Stimulated activated CD8-positive, alpha-beta memory T cell treated with anti-CD3 and anti-CD28 coated beads, Interleukin-7, amount 100 ng/mL, for 24 hours (primary cell): Measurements from ENCODE around the gene ZNF397.
A peak's percentile ranks its signal among the peaks of the same experiment; 100 is the strongest.
"Not testable (repeated sequence)": the region's sequence is repeated elsewhere in the genome, so short reads cannot be mapped to it uniquely, and the experiment has no call there.

Experiments used
- DNase-seq: peaks from one replicate; pipeline ENCODE4 v3.0.0-alpha.2; 2020; ENCODE audit warnings: low read depth

ZNF397 gene

GRCh38 chr18:35240664-35241447 is at the start of gene ZNF397:
TSS of gene ZNF397 (plus strand) at chr18:35241034. CDS start at chr18:35242471, 1,437 bp downstream.
- DNase-seq, result peak; percentile 95

GRCh38 chr18:35191698-35192025 is 49.2 kb upstream of the ZNF397 start:
- DNase-seq, result no peak

GRCh38 chr18:35192415-35192814 is 48.4 kb upstream of the ZNF397 start:
- no peak for DNase-seq

DNA sequence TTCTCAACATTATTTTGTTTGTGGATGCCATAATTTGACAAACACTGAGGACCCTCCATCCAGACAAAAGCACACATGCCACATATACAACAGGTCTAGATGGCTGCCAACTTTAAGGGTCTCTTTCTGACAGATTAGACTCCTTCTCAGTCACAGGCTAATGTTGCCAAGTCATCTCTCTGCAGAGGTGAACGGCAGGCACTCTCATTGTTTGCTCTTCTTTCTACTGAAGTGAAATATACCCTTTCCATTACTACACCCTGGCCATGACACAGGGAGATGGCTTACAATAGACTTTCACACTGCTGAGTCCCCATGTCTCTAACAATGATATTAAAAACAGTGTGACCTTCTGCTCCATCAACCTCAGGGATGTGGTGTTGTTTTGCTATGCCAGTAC is 47.5 kb upstream of the ZNF397 start:
- no peak for DNase-seq

DNA sequence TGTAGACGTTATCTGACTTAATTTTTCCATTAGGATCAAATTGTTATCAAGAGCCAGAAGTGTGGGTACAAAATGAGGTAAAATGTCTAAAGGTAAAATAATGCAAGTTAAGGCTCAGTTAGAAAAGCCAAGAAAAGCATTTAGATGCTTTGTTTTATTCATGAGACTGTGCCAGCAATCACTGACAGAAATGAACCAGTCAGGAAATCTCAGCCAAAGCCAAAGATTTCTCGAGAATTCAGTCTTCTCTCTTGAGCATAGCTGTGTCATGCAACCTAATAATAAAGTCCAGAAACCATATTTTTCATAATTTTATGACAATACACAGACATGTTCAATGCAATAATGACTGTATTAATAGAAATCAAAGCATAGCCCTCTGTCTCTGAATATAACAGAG is 43.5 kb upstream of the ZNF397 start:
- DNase-seq, result no peak

GRCh38 chr18:35201256-35201931 is 39.4 kb upstream of the ZNF397 start:
- DNase-seq, result no peak

GRCh38 chr18:35203067-35203466 is 37.8 kb upstream of the ZNF397 start:
- DNase-seq, result no peak

DNA sequence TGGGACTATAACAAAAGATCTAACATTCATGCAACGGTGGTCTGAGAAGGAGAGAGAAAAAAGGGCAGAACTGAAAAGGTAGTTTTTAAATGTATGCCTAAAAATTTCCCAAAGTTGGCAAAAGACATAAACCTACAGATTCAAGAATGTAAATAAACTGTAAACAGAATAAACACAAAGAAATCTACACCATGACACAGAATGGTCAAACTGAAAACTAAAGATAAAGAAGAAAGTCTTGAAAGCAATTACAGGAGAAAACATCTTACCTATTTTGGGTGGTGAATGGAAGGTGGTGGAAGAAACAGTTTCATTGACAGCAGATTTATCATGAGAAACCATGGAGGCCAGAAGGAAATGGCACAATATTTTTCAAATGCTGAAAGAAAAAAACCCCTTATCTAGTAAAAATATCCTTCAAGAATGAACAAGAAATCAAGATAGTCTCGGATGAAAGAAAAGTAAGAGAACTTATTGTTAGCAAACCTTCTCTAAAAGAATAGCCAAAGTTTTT is 35.6 kb upstream of the ZNF397 start:
- no peak for DNase-seq

GRCh38 chr18:35205746-35206458 is 34.9 kb upstream of the ZNF397 start:
- DNase-seq, result not testable (repeated sequence)

DNA sequence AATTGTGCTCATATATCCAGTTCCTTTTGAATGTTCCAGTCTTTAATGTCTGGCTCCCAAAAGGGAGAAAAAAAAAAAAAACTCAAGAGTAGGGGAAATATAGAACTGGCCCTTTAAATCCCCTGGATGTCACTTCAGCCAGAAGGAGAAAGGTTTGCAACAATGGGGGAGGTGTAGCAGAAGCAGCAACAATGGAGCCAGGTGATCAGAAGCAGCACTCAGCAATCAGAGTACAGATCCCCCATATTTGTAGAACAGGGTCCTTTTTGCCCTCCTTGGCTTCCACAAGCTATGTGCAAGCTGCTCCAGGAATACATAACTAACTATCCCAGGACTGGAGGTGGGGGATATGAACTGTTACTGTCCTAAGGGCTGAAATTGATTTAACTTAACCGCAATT is 25.8 kb upstream of the ZNF397 start:
- DNase-seq, result no peak

DNA sequence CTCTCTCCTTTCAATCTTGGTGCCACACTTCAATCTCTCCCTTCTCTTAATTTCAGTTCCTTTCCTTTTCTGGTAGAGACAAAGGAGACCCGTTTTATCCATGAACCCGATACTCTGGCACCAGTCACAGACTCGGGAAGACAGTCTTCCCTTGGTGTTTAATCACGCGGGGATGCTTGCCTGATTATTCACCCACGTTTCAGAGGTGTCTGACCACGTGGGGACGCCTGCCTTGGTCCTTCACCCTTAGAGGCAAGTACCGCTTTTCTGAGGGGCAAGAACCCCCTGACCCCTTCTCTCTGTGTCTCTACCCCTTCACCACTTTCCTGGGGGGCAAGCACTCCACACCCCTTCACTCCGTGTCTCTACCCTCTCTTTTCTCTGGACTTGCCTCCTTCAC is 24.2 kb upstream of the ZNF397 start:
- not testable (repeated sequence) for DNase-seq

DNA sequence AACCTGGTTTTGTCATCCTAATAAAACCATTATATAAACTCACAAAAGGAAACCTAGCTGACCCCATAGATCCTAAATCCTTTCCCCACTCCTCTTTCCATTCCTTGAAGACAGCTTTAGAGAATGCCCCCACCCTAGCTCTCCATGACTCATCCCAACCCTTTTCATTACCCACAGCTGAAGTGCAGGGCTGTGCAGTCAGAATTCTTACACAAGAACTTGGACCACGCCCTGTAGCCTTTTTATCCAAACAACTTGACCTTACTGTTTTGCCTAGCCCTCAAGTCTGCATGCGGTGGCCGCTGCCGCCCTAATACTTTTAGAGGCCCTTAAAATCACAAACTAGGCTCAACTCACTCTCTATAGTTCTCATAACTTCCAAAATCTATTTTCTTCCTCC is 21.5 kb upstream of the ZNF397 start:
- not testable (repeated sequence) for DNase-seq

- DNase-seq, result no peak
These were observed 20.4 kb upstream of the ZNF397 start for GRCh38 chr18:35220424-35220823.

DNA sequence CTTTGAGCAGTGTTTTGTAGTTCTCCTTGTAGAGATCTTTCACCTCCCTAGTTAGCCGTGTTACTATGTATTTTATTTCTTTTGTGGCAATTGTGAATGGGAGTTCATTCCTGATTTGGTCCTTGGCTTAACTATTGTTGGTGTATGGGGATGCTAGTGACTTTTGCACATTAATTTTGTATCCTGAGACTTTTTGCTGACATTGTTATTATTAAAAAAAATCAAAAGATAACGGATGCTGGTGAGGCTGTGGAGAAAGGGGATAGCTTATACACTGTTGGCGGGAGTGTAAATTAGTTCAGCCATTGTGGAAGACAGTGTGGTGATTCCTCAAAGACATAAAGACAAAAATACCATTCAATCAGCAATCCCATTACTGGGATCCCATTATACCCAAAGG is 17.0 kb upstream of the ZNF397 start:
- no peak for DNase-seq

DNA sequence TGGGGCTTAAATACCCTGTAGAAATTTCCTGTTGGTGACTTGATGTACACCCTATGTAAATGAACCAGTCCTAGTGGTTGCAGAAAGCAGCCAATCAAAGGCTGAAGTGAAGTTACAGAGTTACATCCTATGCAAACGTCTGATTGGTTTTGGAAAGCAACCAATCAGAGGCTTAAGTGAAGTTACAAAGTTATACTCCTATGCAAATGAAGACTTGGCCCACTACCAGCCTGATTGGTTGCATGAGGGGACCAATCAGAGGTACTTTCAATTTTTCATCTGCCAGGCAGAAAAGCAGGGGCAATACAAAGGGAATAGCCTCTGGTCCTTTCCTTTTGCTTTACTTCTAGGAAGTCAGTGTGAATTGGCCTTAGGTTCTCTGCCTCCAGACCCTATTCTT is 13.6 kb upstream of the ZNF397 start:
- no peak for DNase-seq

DNA sequence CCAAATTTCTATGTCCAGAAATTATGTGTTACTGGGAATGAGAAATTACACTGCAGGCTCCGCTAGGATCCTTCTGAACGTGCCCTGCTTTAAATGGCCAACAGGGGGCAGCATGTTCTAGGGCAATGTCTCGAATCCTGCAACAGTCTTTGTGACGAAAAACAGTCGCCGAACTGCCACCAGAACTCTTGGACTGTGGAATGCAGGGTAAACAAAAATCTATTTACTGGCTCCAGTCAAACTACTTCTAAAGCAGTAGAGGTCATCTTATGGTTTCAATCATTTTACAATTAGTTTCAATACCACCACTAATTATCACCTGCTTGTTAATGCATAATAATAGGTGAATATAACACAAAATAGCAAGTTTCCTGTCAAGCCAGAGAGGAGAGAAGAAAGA is 9.8 kb upstream of the ZNF397 start:
- peak; percentile 49 for DNase-seq

GRCh38 chr18:35236571-35237363 is 4.1 kb upstream of the ZNF397 start:
- DNase-seq, result no peak

GRCh38 chr18:35239314-35239713 is 1.5 kb upstream of the ZNF397 start:
- DNase-seq, result no peak

- DNase-seq, result no peak
These were observed 592 bp downstream of the ZNF397 start for GRCh38 chr18:35241448-35241804.

GRCh38 chr18:35242426-35242825 is 1.6 kb downstream of the ZNF397 start:
- DNase-seq, result no peak

GRCh38 chr18:35244671-35245070 is 3.8 kb downstream of the ZNF397 start:
- DNase-seq, result no peak

GRCh38 chr18:35245719-35246317 is 5.0 kb downstream of the ZNF397 start:
- no peak for DNase-seq
